NCI-H69 (cell line): Measurements from ENCODE around the gene KLHL30.

Experiments
- DNase-seq: peaks from one replicate; lab custom pipeline; 2025; lab: John Stamatoyannopoulos, UW

KLHL30 gene

DNA sequence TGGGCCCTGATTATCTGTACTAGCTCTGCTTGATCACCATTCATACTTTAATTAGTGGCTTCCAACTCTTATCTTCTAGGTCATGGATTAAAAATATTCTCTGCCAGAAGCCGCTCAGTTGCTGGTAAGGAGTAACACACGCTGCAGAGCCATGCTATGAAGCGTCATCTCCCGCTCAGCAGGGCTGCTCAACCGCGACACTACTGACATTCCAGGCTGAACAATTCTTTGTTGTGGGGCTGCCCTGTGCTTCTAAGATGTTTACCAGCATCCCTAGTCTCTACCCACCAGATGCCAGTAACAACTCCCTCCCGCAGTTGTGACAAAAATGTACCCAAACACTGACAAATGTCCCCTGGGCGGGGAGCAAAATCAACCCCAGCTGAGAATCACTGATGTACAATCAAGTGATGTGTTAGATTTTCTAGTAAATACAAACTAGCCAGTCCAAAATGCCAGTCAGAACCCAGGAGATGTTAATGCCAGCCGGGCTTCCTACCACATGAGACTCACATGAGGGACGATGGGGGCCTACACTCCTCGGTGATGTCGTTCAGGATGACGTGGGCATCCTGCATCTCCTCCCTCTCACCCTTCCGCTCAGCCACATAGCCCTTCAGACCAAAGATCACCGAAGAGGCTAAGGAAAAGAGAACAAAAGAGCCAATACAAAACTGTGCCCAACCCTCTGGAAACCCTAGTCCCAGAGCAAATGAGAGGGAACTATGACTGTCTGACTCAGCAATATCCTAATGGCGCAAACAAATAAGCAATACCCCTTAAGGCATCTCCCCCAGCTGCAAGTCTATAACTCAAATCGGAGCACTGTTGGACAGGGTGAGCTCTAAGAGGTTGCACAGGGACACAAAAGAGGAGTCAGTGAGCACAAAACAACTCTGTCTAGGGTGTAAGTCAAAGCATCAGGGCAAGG, 49.4 kb downstream of the KLHL30 start:
- DNase-seq, result no peak

DNA sequence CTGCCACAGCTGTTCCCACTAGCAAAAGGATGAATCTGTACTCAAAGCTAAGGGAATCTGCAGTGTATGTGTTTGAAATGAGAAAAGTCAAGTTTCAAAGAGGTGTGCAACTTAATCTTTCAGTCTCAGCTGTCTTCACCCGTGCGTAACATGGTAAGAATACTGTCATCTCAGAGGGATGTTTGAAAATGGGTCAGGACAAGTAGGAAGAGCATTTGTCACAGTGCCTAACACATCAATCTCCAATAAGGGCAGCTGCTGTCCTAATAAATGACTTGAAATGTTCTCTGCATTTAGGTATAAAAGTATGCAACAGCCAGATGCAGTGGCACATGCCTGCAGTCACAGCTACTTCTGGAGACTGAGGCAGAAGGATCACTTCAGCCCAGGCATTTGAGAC, 52.0 kb downstream of the KLHL30 start:
- no peak for DNase-seq
